CD4-positive, alpha-beta T cell treated with Interleukin-17A for 1 hour (primary cell): ENCODE results near the gene PCDH10.
"Not testable (repeated sequence)": the region's sequence is repeated elsewhere in the genome, so short reads cannot be mapped to it uniquely, and the experiment has no call there.

ENCODE experiments used
- DNase-seq: peaks from one replicate; pipeline ENCODE4 v3.0.0-alpha.2; 2020

The PCDH10 gene

DNA sequence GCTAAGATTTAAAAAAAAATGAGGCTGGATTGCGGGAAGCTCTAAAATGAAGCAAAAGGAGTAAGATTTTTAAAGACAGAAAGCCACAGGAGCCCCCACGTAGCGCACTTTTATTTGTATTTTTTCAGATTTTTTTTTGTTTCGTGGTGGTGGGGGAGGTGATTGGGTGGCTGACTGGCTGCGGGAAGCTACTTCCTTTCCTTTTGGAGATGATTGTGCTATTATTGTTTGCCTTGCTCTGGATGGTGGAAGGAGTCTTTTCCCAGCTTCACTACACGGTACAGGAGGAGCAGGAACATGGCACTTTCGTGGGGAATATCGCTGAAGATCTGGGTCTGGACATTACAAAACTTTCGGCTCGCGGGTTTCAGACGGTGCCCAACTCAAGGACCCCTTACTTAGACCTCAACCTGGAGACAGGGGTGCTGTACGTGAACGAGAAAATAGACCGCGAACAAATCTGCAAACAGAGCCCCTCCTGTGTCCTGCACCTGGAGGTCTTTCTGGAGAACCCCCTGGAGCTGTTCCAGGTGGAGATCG lies 908 bp downstream of the PCDH10 start:
- DNase-seq: no peak

DNA sequence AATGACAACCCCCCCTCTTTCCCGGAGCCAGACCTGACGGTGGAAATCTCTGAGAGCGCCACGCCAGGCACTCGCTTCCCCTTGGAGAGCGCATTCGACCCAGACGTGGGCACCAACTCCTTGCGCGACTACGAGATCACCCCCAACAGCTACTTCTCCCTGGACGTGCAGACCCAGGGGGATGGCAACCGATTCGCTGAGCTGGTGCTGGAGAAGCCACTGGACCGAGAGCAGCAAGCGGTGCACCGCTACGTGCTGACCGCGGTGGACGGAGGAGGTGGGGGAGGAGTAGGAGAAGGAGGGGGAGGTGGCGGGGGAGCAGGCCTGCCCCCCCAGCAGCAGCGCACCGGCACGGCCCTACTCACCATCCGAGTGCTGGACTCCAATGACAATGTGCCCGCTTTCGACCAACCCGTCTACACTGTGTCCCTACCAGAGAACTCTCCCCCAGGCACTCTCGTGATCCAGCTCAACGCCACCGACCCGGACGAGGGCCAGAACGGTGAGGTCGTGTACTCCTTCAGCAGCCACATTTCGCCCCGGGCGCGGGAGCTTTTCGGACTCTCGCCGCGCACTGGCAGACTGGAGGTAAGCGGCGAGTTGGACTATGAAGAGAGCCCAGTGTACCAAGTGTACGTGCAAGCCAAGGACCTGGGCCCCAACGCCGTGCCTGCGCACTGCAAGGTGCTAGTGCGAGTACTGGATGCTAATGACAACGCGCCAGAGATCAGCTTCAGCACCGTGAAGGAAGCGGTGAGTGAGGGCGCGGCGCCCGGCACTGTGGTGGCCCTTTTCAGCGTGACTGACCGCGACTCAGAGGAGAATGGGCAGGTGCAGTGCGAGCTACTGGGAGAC lies 1.6 kb downstream of the PCDH10 start:
- no peak for DNase-seq

DNA sequence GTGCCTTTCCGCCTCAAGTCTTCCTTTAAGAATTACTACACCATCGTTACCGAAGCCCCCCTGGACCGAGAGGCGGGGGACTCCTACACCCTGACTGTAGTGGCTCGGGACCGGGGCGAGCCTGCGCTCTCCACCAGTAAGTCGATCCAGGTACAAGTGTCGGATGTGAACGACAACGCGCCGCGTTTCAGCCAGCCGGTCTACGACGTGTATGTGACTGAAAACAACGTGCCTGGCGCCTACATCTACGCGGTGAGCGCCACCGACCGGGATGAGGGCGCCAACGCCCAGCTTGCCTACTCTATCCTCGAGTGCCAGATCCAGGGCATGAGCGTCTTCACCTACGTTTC lies 2.2 kb downstream of the PCDH10 start:
- DNase-seq: no peak

DNA sequence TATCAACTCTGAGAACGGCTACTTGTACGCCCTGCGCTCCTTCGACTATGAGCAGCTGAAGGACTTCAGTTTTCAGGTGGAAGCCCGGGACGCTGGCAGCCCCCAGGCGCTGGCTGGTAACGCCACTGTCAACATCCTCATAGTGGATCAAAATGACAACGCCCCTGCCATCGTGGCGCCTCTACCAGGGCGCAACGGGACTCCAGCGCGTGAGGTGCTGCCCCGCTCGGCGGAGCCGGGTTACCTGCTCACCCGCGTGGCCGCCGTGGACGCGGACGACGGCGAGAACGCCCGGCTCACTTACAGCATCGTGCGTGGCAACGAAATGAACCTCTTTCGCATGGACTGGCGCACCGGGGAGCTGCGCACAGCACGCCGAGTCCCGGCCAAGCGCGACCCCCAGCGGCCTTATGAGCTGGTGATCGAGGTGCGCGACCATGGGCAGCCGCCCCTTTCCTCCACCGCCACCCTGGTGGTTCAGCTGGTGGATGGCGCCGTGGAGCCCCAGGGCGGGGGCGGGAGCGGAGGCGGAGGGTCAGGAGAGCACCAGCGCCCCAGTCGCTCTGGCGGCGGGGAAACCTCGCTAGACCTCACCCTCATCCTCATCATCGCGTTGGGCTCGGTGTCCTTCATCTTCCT lies 2.7 kb downstream of the PCDH10 start:
- DNase-seq: no peak

DNA sequence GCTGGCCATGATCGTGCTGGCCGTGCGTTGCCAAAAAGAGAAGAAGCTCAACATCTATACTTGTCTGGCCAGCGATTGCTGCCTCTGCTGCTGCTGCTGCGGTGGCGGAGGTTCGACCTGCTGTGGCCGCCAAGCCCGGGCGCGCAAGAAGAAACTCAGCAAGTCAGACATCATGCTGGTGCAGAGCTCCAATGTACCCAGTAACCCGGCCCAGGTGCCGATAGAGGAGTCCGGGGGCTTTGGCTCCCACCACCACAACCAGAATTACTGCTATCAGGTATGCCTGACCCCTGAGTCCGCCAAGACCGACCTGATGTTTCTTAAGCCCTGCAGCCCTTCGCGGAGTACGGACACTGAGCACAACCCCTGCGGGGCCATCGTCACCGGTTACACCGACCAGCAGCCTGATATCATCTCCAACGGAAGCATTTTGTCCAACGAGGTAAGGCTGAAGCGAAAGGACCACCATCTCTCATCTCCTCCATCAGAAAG lies 3.3 kb downstream of the PCDH10 start:
- DNase-seq: no peak

DNA sequence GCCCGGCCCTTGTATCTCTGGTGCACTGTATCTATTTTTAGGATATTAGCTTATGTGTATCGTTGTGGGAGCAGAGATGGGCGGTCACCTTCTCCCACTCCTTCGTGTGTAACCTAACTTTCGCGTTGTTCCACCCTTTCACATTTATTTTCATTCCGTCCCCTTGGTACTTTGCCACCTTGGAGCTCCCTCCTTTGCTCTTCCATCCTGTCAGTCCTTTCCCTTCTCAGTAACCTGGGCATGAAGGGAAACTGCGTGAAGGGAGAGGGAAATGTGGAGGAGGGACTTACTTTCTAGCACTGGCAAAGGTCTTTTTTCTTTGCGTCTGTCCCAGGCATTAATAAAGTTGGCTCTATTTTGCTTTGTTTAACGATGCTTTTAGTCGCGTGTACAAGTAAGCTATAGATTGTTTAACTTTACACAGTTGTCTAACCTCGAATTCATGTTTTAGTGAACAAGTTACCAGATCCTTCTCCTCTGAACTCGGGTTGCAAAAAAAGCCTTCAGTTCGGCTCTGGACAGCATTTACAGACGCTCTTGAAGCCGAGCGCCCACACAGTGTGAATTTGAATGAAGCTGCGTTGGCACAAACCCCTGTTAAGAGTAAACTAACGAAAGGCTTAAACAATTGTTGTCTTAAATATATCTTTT lies 3.9 kb downstream of the PCDH10 start:
- DNase-seq: no peak

DNA sequence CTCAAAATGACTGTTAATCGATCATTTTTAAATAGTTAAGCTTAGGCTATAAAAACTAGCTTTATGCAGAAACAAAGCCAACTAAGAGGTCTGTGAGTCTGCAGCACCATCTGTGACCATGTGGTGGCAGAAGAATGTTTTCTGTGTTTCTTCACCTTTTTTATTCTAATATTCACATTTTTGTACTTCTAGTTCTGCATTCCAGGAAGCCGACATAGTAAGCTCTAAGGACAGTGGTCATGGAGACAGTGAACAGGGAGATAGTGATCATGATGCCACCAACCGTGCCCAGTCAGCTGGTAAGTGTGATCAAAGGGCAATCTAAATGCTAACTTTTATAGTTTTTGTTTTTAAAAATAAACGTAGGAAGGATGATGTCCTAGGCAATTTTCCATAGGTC lies 5.6 kb downstream of the PCDH10 start:
- no peak for DNase-seq

DNA sequence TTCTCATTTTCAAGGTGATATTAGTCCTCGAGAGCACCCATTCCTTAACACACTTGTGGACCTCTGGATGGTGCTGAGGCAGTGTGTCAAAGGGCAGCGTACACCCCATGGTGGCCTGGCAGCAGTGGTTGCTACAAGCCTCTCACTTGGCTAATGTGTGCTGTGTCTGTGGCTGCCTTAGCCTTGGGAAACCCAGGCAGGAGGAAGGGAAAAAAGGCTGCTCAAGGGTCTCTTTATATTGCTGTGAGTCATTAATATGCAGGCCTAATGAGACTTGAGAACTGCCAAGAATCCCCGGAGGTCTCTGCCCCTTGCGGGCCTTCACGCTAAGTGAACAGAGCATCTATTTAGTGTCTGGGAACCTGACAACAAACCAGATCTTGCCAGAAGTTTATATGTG lies 7.0 kb downstream of the PCDH10 start:
- no peak for DNase-seq

DNA sequence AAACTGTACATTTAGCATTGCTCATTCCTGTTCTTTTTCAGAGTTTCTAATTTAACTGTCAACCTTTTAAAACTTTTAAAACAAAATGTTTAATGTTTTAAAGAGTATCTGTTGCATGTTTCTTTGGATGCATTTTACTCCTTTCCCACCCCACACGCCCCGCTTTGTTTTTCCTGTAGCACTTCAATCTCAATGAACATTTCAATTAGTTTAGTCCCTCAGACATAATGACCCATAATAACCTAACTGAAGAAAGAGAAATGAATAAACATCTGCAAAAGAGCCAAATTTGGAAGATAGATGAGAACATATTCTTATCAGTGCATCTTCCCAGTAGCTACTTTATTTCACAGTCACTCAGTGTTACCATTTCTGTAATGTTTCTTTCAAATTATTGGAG lies 7.5 kb downstream of the PCDH10 start:
- no peak for DNase-seq

DNA sequence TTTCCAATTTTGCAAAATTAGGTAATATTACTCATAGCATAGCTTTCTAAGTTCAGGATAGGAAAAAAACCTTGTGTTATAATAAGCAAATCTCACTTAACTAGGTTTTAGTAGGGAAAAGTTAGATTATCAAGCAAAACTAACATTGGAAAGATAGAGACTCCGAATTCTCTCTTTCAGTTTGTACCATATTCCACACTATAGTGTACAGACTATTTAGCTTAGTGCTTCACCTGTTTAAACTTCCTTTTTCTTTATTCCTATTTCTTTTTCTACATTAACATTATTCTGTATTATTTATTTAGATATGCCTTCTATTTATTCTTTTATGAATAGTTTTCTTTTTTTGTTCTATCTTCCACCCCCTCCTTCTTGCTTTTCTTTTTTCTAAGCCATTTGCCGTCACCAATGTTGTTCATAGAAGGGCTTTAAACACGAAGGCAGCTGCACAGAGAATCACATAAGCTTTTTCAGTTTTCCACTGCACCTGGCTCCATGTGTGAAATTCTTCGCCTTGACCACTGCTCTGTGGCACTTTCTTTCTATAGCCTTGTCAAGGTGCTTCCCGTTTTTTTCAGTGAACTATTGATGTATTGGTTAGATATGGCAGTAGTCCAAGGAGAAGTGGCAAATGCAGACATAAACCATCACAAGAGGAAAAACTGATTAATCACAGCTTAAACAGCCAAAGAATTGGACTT lies 8.5 kb downstream of the PCDH10 start:
- no peak for DNase-seq

DNA sequence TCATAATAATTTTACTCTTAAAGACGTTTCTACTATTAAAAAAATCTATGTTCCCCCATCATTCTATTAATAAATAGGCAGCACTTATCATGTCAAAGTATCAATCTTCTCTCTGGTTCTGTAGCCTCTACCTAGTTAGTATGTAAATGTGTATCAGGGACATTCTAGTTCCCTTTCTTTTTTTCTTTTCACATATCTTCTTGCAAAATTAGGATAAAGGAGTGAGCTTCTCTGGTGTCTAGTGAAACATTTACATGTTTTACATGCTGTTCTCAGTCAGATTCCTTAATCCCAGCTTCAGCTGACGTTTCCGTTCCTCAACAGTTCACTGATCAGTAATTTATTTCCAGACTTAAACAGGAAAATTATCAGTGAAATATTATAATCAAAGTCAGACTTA lies 11.8 kb downstream of the PCDH10 start:
- no peak for DNase-seq

DNA sequence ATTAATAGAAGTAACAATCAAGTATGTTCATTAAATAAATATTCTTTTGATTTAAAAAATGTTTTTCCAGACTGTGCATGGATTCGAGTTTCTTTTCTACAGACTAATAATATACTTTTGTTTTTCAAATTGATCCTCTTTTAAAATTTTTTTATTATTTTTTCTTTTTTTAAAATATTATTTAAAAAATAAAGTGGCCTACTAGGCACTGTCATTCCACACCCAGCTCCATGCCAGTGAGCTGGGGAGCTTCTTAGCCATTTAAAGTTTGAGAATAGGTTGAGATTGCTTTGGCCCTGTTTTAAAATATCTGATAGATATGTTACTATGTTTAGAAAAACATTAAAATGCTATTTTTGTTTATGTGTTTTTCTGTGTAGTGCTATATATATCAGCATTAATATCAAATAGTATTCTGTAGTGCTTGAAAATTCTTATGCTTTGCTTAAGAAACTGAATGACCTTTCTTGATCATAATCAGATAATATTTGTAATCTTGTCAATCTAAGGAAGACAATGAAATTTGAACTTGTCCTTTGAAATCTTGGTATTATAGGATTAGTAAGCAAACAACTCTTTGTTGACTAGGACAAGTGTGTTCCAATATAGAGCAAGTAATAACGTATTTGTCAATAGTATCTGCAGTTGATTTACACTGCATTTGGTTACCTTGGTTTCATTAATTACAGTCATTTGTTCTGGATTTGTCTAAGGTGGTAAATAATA lies 12.6 kb downstream of the PCDH10 start:
- DNase-seq: no peak

DNA sequence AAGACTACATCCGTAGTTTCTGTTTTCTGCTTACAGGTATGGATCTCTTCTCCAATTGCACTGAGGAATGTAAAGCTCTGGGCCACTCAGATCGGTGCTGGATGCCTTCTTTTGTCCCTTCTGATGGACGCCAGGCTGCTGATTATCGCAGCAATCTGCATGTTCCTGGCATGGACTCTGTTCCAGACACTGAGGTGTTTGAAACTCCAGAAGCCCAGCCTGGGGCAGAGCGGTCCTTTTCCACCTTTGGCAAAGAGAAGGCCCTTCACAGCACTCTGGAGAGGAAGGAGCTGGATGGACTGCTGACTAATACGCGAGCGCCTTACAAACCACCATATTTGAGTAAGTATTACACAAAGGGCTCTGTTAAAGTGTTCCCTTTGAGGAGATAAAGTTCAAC lies 13.8 kb downstream of the PCDH10 start:
- no peak for DNase-seq

DNA sequence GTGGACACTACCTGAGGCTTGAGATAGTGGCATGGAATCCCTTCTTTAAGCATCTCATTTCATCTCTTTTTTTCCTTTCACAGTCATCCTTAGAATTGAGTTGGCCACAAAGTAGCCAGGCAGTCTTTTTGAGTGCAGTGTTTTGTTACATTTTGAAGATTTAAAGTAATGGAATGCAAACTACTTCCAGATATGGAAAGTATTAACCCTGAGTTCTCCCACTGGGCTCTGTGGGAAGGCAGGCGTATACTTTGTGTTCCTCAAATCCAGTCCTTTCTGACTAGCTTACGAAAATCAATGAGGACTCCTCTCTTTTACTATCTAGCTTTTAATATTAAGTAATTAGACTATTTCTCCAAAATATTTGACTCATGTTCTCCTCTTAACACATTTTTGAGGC lies 29.9 kb downstream of the PCDH10 start:
- DNase-seq: no peak

DNA sequence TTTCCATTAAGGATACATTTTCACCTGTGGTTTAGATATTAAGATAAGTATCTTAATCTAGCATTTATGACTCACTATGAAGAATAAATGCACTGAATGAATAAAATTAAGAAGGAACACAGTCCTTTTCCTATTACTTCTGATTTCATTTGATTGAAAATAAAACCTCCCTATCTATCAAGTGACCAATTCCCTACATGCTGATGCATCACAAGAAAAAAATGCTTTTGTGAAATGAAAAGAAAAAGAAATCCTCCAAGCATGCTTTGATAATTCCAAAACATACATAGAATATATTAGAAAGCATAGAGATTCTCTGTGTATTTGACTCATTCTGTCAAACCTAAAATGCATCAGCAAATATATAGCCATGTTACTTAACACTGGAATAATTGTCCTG lies 37.1 kb downstream of the PCDH10 start:
- DNase-seq: no peak

DNA sequence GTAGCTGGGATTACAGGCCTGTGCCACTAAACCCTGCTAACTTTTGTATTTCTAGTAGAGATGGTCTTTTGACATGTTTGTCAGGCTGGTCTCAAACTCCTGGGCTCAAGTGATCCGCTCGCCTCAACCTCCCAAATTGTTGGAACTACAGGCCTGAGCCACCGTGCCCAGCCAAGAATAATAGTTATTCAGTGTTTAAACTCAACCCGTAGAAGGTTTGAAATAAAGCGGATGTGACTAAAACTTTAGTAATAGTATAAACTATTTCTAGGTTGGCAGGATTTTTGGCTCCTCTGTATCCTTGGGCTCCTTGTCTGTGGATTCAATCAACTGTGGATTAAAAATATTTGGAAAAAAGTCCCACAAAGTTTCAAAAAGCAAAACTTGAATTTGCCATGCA lies 37.8 kb downstream of the PCDH10 start:
- no peak for DNase-seq

DNA sequence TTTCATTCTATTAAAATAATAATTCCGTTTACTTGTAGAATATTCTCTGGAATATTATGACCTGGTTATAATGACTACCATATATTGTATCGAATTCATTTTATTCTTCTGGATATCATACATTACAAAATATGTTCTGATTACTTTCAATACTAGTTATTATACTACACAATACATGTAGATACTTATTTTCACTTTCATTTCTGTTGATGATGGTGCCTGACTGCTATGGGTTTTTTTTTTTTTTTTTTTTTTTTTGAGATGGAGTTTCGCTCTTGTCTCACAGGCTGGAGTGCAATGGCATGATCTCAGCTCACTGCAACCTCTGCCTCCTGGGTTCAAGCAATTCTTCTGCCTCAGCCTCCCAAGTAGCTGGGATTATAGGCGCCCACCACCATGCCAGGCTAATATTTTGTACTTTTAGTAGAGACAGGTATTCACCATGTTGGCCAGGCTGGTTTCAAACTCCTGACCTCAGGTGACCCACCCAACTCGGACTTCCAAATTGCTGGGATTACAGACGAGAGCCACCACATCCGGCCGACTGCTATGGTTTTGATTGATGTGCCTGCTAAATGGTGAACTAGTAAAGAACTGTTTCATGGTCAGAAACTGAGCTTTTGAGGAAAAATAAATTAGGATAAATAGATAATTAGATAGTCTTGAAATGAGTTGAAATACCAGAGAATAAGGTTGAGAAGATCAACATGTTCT lies 39.5 kb downstream of the PCDH10 start:
- DNase-seq: no peak

DNA sequence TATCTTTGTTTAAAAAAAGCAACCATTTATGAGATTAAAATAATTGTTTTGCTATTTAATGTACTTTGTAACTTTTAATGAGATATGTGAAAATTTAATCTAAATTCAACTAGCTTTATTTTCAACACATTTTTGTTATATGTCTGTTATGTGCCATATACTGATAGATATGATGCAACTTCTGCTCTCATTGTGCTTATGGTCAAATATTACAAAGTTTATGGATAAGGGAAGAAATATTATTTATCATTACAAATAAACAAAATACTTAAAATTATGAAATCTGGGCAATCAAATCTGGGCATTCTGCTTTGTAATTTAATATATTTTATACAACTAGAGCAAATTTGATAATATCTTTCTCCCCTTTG lies 40.0 kb downstream of the PCDH10 start:
- no peak for DNase-seq

DNA sequence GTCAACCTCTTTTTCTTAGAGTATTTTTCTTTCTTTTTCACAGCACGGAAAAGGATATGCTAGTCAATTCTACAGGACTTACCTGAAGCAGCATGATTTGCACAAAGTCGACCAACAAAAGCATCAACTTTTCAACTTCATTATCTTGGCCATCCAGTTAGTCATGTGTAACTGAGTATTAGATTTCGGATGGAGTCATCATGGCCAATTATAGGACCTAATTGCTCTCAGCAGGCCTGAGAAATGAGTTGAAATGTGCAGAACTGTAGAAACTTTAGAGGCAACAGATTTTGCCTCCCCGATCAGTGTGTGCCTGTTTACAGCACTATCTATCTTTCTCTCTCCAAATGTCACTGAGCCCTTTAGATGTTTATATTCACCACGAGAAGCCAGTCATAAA lies 41.0 kb downstream of the PCDH10 start:
- no peak for DNase-seq

DNA sequence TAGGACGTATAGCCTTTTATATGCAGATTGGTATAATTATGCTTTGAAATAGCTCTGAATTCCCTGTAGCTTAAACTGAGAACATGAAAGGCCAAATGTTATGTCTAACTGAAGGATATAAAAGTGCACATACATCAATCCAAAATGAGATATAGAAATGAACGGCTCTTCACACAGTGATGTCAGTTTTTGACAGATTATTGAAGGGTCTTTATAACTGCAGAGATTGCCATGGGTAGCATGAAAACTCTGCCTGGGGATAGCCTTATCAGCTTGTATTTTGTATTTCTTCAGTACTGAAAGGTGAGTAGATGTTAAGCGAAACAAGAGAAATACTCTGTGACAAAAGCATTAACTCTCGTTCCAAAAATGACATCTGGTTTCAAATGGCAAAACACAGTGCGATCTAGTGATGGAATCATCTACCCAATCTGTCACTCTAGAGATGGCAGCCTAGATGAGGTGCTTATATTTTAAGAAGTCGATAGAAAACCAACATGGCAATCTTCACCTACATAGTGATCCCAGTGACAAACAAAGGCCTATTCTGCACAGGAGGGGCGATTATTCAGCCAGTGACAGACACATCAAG lies 59.7 kb downstream of the PCDH10 start:
- DNase-seq: no peak

DNA sequence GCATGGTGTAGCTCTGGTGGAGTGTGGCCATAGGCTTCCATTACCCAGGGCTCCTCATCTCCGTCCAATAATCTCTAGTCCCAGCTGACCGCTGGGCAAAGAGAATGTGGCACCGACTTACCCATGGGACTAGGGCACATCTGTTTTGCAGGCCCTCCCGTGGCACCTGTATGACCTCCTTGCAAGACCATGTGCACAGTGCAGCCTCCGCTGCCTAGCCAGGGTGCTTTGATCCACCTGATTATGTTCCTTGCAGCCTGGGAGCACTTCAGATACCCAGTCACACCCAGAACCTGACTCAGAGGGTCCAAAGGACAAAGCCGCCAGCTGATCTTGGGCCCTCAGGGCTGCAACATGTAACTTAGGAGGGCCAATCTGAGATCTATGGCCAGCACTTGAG lies 84.8 kb downstream of the PCDH10 start:
- DNase-seq: no peak

DNA sequence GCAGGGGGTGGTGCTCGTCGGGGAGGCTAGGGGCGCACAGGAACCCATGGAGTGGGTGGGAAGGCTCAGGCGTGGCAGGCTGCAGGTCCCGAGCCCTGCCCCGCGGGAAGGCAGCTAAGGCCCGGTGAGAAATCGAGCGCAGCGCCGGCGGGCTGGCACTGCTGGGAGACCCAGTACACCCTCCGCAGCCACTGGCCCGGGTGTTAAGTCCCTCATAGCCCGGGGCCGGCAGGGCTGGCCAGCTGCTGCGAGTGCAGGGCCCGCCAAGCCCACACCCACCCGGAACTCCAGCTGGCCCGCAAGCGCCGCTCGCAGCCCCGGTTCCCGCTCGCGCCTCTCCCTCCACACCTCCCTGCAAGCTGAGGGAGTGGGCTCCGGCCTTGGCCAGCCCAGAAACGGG lies 91.4 kb downstream of the PCDH10 start:
- DNase-seq: not testable (repeated sequence)
